CD4-positive, alpha-beta T cell treated with Interleukin-1 beta for 1 hour (primary cell): ENCODE results near the gene SFR1.
"Not testable (repeated sequence)": the region's sequence is repeated elsewhere in the genome, so short reads cannot be mapped to it uniquely, and the experiment has no call there.

Experiments used
- DNase-seq, 2 donors: peaks; one replicate each; pipeline ENCODE4 v3.0.0-alpha.2; 2020 to 2022

SFR1 gene

GRCh38 chr10:104109908-104110662, 11.9 kb upstream of the SFR1 start:
- no peak for DNase-seq

- DNase-seq, result no peak
Observed at GRCh38 chr10:104113376-104113956, 8.5 kb upstream of the SFR1 start.

- DNase-seq, result no peak
Observed at GRCh38 chr10:104117839-104118323, 4.1 kb upstream of the SFR1 start.

- DNase-seq, result no peak
Observed at GRCh38 chr10:104119996-104120395, 2.0 kb upstream of the SFR1 start.

- no peak for DNase-seq
Observed at GRCh38 chr10:104120512-104120902, 1.5 kb upstream of the SFR1 start.

GRCh38 chr10:104120903-104121484, 977 bp upstream of the SFR1 start:
- peak; percentile 92 to 95 for DNase-seq

- DNase-seq, result no peak
Observed at GRCh38 chr10:104122225-104123107, 495 bp downstream of the SFR1 start.

GRCh38 chr10:104123397-104123796, 1.4 kb downstream of the SFR1 start:
- DNase-seq, result peak in 1 of 2 donors; percentile 21

GRCh38 chr10:104127411-104127810, 5.4 kb downstream of the SFR1 start:
- DNase-seq, result peak; percentile 3 to 10

- DNase-seq, result no peak
Observed at GRCh38 chr10:104128214-104128613, 6.2 kb downstream of the SFR1 start.

GRCh38 chr10:104130041-104130440, 8.1 kb downstream of the SFR1 start:
- DNase-seq, result no peak

GRCh38 chr10:104138131-104138530, 16.2 kb downstream of the SFR1 start:
- no peak for DNase-seq

GRCh38 chr10:104139221-104139620, 17.2 kb downstream of the SFR1 start:
- DNase-seq, result peak in 1 of 2 donors; percentile 7

GRCh38 chr10:104142081-104142480, 20.1 kb downstream of the SFR1 start:
- no peak for DNase-seq

GRCh38 chr10:104143829-104144228, 21.9 kb downstream of the SFR1 start:
- DNase-seq, result no peak

GRCh38 chr10:104144931-104145330, 23.0 kb downstream of the SFR1 start:
- DNase-seq, result no peak

GRCh38 chr10:104146882-104147281, 24.9 kb downstream of the SFR1 start:
- no peak for DNase-seq

- DNase-seq, result no peak
Observed at GRCh38 chr10:104150139-104150538, 28.2 kb downstream of the SFR1 start.

- no peak for DNase-seq
Observed at GRCh38 chr10:104151737-104152136, 29.8 kb downstream of the SFR1 start.

- DNase-seq, result no peak
Observed at GRCh38 chr10:104155591-104155990, 33.6 kb downstream of the SFR1 start.

- DNase-seq, result peak in 1 of 2 donors; percentile 48
Observed at GRCh38 chr10:104170610-104171254, 48.8 kb downstream of the SFR1 start.

GRCh38 chr10:104174136-104174535, 52.2 kb downstream of the SFR1 start:
- not testable (repeated sequence) for DNase-seq
